ENCODE results near the gene CPNE7.

Gene CPNE7

DNA sequence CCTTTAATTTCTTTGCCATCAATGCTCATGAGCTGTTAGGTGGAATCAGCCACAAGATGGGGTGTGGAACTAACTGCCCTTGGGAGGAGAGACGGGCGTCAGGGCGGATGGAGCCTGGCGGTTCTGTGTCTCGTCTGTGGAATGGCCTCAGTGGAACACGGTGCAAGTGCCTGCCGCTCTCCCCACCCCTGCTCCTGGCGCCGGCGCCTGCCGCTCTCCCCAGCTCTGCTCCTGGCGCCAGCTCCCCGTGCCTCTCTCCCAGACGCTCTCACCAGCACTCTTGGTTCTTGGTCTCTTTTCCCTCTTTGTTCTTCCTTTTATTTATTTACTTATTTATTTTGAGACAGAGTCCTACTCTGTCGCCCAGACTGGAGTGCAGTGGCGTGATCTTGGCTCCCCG is 28.3 kb upstream of the CPNE7 start:
- H3K36me3 ChIP-seq (ENCODE audit: low read length): no peaks in the 10 kb centered on the region

DNA sequence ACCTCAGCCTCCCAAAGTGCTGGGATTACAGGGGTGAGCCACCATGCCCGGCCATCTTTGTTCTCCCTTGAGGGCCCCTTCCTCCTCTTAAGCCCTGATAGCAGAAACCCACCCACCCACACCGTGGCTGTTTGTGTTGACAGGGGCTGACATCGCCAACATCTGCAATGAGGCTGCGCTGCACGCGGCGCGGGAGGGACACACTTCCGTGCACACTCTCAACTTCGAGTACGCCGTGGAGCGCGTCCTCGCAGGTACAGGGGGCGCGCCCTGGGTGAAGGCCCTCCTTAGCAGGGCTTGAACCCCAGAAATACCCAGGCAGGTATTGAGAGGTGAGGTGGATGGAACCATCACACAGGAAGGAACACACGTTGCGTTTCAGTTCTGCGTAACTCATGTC is 27.7 kb upstream of the CPNE7 start:
- no peaks in the 10 kb centered on the region for H3F3A ChIP-seq (ENCODE audit: insufficient read depth)
- H3K27me3 ChIP-seq (ENCODE audit: low read length): no peaks in the 10 kb centered on the region
- H2AFZ ChIP-seq (ENCODE audit: low read depth, low read length, severe bottlenecking): no peak overlapping the region
- no peak for TF ChIP-seq EZH2phosphoT487 (conservative IDR thresholded peaks at IDR 0.05; ENCODE audit: low read length)
- TF ChIP-seq, protein P1, sequence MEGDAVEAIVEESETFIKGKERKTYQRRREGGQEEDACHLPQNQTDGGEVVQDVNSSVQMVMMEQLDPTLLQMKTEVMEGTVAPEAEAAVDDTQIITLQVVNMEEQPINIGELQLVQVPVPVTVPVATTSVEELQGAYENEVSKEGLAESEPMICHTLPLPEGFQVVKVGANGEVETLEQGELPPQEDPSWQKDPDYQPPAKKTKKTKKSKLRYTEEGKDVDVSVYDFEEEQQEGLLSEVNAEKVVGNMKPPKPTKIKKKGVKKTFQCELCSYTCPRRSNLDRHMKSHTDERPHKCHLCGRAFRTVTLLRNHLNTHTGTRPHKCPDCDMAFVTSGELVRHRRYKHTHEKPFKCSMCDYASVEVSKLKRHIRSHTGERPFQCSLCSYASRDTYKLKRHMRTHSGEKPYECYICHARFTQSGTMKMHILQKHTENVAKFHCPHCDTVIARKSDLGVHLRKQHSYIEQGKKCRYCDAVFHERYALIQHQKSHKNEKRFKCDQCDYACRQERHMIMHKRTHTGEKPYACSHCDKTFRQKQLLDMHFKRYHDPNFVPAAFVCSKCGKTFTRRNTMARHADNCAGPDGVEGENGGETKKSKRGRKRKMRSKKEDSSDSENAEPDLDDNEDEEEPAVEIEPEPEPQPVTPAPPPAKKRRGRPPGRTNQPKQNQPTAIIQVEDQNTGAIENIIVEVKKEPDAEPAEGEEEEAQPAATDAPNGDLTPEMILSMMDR (IDR thresholded peaks at IDR 0.05; ENCODE audit: insufficient read depth, low read length, poor library complexity, severe bottlenecking): no peak
- no peak overlapping the region for H3K4me2 ChIP-seq (ENCODE audit: low read depth, low read length, poor library complexity, severe bottlenecking)
- no peak overlapping the region for H3K9ac ChIP-seq (ENCODE audit: low read length)
- no peaks in the 10 kb centered on the region for H4K20me1 ChIP-seq (ENCODE audit: low read depth, low read length)
- H3K9me3 ChIP-seq (ENCODE audit: insufficient read depth, low read length): no peaks in the 10 kb centered on the region
- H3K4me3 ChIP-seq (ENCODE audit: insufficient read depth, low read length, poor library complexity, severe bottlenecking): no peak overlapping the region
- H3K79me2 ChIP-seq (ENCODE audit: insufficient read depth, low read length): no peaks in the 10 kb centered on the region
- H3K27ac ChIP-seq (ENCODE audit: low read depth, low read length): no peak overlapping the region
- no peaks in the 10 kb centered on the region for H3K9me2 ChIP-seq (replicated peaks; ENCODE audit: insufficient read depth, low read length)
- no peaks in the 10 kb centered on the region for H3K36me3 ChIP-seq (ENCODE audit: low read length)

More for the DNA sequence above, 28.3 kb upstream of the CPNE7 start:
- no peak overlapping the region for H3K9ac ChIP-seq (ENCODE audit: low read length)
- no peaks in the 10 kb centered on the region for H3K9me3 ChIP-seq (ENCODE audit: insufficient read depth, low read length)
- no peak overlapping the region for H2AFZ ChIP-seq (ENCODE audit: low read depth, low read length, severe bottlenecking)
- H3K4me2 ChIP-seq (ENCODE audit: low read depth, low read length, poor library complexity, severe bottlenecking): no peak overlapping the region
- H3F3A ChIP-seq (ENCODE audit: insufficient read depth): no peaks in the 10 kb centered on the region
- no peak for TF ChIP-seq EZH2phosphoT487 (conservative IDR thresholded peaks at IDR 0.05; ENCODE audit: low read length)
- TF ChIP-seq, protein P1 (IDR thresholded peaks at IDR 0.05; ENCODE audit: insufficient read depth, low read length, poor library complexity, severe bottlenecking): no peak
- no peaks in the 10 kb centered on the region for H3K9me2 ChIP-seq (replicated peaks; ENCODE audit: insufficient read depth, low read length)
- no peaks in the 10 kb centered on the region for H4K20me1 ChIP-seq (ENCODE audit: low read depth, low read length)
- H3K27ac ChIP-seq (ENCODE audit: low read depth, low read length): no peak overlapping the region
- H3K27me3 ChIP-seq (ENCODE audit: low read length): no peaks in the 10 kb centered on the region
- no peak overlapping the region for H3K4me3 ChIP-seq (ENCODE audit: insufficient read depth, low read length, poor library complexity, severe bottlenecking)
- no peaks in the 10 kb centered on the region for H3K79me2 ChIP-seq (ENCODE audit: insufficient read depth, low read length)

GRCh38 chr16:89548344-89549006 is 27.1 kb upstream of the CPNE7 start:
- Histone ChIP-seq H3K9ac (ENCODE audit: low read length) (no peak overlapping the region), H2AFZ (ENCODE audit: low read depth, low read length, severe bottlenecking) (no peak overlapping the region), H3K36me3 (ENCODE audit: low read length) (no peaks in the 10 kb centered on the region), H3K4me2 (ENCODE audit: low read depth, low read length, poor library complexity, severe bottlenecking) (no peak overlapping the region), H3K79me2 (ENCODE audit: insufficient read depth, low read length) (no peaks in the 10 kb centered on the region), H4K20me1 (ENCODE audit: low read depth, low read length) (no peaks in the 10 kb centered on the region), H3K27ac (ENCODE audit: low read depth, low read length) (no peak overlapping the region), H3K9me3 (ENCODE audit: insufficient read depth, low read length) (no peaks in the 10 kb centered on the region), H3K9me2 (replicated peaks; ENCODE audit: insufficient read depth, low read length) (no peaks in the 10 kb centered on the region), H3K27me3 (ENCODE audit: low read length) (no peaks in the 10 kb centered on the region), H3K4me3 (ENCODE audit: insufficient read depth, low read length, poor library complexity, severe bottlenecking) (no peak overlapping the region), H3F3A (ENCODE audit: insufficient read depth) (no peaks in the 10 kb centered on the region)
- no peak for TF ChIP-seq EZH2phosphoT487 (conservative IDR thresholded peaks at IDR 0.05; ENCODE audit: low read length)
- TF ChIP-seq, protein P1 (IDR thresholded peaks at IDR 0.05; ENCODE audit: insufficient read depth, low read length, poor library complexity, severe bottlenecking): no peak

All from SU-DHL-6 (cell line).